Left hindlimb (tissue), 1 donor: ENCODE measurements around the gene HS3ST3B1.

Experiments
- DNase-seq: peaks from one replicate; pipeline ENCODE4 v3.0.0-alpha.2; 2018

HS3ST3B1 gene

GRCh38 chr17:14321476-14321949 is 20.6 kb downstream of the HS3ST3B1 start:
- no peak for DNase-seq

GRCh38 chr17:14321980-14322776 is 21.3 kb downstream of the HS3ST3B1 start:
- no peak for DNase-seq

GRCh38 chr17:14323522-14323981 is 22.7 kb downstream of the HS3ST3B1 start:
- DNase-seq: no peak

GRCh38 chr17:14325618-14326167 is 24.8 kb downstream of the HS3ST3B1 start:
- no peak for DNase-seq

- no peak for DNase-seq
These were observed 29.1 kb downstream of the HS3ST3B1 start for GRCh38 chr17:14329900-14330491.

- no peak for DNase-seq
These were observed 29.6 kb downstream of the HS3ST3B1 start for GRCh38 chr17:14330492-14330962.

GRCh38 chr17:14331225-14331981 is 30.5 kb downstream of the HS3ST3B1 start:
- no peak for DNase-seq

- DNase-seq: no peak
These were observed 31.1 kb downstream of the HS3ST3B1 start for GRCh38 chr17:14331982-14332298.

- DNase-seq: no peak
These were observed 31.4 kb downstream of the HS3ST3B1 start for GRCh38 chr17:14332331-14332730.

GRCh38 chr17:14333506-14333905 is 32.6 kb downstream of the HS3ST3B1 start:
- DNase-seq: no peak

- DNase-seq: no peak
These were observed 33.5 kb downstream of the HS3ST3B1 start for GRCh38 chr17:14334276-14334840.

- DNase-seq: no peak
These were observed 34.0 kb downstream of the HS3ST3B1 start for GRCh38 chr17:14334919-14335318.

- DNase-seq: no peak
These were observed 35.5 kb downstream of the HS3ST3B1 start for GRCh38 chr17:14336418-14336817.

- no peak for DNase-seq
These were observed 36.8 kb downstream of the HS3ST3B1 start for GRCh38 chr17:14337596-14338079.

- no peak for DNase-seq
These were observed 40.2 kb downstream of the HS3ST3B1 start for GRCh38 chr17:14340857-14341754.

GRCh38 chr17:14341866-14342265 is 41.0 kb downstream of the HS3ST3B1 start:
- no peak for DNase-seq

- DNase-seq: no peak
These were observed 45.9 kb downstream of the HS3ST3B1 start for GRCh38 chr17:14346801-14347200.

GRCh38 chr17:14351493-14351892 is 50.6 kb downstream of the HS3ST3B1 start:
- no peak for DNase-seq

- no peak for DNase-seq
These were observed 51.3 kb downstream of the HS3ST3B1 start for GRCh38 chr17:14352136-14352535.

- DNase-seq: no peak
These were observed 53.1 kb downstream of the HS3ST3B1 start for GRCh38 chr17:14353861-14354474.

- DNase-seq: no peak
These were observed 53.9 kb downstream of the HS3ST3B1 start for GRCh38 chr17:14354807-14355206.
